Prostate gland (tissue), 2 donors: ENCODE data around the gene USP34.

Experiments used
- POLR2A ChIP-seq: fragments of 450-650 bp; IDR thresholded peaks from one replicate; pipeline ENCODE4 v1.6.1; 2016; ENCODE audit warnings: antibody characterized with exemption, mild to moderate bottlenecking
- TF ChIP-seq, protein P1 (sequence below), 4 experiments: fragments of 200-600 bp in 2 of 4; fragments of 450-650 bp in 2 of 4; sonication (generic) in 2 of 4; IDR thresholded peaks; 1 replicate in 3 of 4; 2 replicates in 1 of 4; pipeline ENCODE4 v1.5.1; 2016 to 2019; ENCODE audit warnings: antibody characterized with exemption in 4 of 4, mild to moderate bottlenecking in 2 of 4, moderate library complexity in 2 of 4

DNA sequence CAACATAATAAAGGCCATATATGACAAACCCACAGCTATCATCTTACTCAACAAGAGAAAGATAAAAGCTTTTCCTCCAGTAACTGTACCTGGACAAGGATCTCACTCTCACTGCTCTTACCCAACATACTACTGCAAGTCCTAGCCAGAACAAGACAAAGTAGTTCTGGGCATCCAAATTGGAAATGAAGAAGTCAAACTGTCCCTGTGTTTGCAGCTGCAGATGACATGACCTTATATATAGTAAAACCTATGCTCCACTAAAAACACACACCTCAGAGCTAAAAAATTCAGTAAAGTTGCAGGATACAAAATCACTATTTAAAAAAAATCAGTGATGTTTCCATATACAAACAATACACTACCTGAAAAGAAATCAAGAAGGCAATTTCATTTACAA, 32.2 kb downstream of the USP34 start:
- TF ChIP-seq, protein P1, sequence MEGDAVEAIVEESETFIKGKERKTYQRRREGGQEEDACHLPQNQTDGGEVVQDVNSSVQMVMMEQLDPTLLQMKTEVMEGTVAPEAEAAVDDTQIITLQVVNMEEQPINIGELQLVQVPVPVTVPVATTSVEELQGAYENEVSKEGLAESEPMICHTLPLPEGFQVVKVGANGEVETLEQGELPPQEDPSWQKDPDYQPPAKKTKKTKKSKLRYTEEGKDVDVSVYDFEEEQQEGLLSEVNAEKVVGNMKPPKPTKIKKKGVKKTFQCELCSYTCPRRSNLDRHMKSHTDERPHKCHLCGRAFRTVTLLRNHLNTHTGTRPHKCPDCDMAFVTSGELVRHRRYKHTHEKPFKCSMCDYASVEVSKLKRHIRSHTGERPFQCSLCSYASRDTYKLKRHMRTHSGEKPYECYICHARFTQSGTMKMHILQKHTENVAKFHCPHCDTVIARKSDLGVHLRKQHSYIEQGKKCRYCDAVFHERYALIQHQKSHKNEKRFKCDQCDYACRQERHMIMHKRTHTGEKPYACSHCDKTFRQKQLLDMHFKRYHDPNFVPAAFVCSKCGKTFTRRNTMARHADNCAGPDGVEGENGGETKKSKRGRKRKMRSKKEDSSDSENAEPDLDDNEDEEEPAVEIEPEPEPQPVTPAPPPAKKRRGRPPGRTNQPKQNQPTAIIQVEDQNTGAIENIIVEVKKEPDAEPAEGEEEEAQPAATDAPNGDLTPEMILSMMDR (IDR thresholded peaks at IDR 0.05), result no peak
- TF ChIP-seq POLR2A, result no peak
